GM12801 (cell line): ENCODE results near the gene SSC4D.

Experiments used
- TF ChIP-seq, protein P1 (sequence below): IDR thresholded peaks from one replicate; pipeline ENCODE4 v1.5.1; 2011; ENCODE audit warnings: control low read depth; ENCODE audit not compliant: insufficient read length; ENCODE audit errors: extremely low read depth

SSC4D gene

GRCh38 chr7:76354981-76355730, 54.3 kb downstream of the SSC4D start:
- TF ChIP-seq, protein P1, sequence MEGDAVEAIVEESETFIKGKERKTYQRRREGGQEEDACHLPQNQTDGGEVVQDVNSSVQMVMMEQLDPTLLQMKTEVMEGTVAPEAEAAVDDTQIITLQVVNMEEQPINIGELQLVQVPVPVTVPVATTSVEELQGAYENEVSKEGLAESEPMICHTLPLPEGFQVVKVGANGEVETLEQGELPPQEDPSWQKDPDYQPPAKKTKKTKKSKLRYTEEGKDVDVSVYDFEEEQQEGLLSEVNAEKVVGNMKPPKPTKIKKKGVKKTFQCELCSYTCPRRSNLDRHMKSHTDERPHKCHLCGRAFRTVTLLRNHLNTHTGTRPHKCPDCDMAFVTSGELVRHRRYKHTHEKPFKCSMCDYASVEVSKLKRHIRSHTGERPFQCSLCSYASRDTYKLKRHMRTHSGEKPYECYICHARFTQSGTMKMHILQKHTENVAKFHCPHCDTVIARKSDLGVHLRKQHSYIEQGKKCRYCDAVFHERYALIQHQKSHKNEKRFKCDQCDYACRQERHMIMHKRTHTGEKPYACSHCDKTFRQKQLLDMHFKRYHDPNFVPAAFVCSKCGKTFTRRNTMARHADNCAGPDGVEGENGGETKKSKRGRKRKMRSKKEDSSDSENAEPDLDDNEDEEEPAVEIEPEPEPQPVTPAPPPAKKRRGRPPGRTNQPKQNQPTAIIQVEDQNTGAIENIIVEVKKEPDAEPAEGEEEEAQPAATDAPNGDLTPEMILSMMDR: no peak

GRCh38 chr7:76354516-76354915, 55.0 kb downstream of the SSC4D start:
- TF ChIP-seq, protein P1: no peak

DNA sequence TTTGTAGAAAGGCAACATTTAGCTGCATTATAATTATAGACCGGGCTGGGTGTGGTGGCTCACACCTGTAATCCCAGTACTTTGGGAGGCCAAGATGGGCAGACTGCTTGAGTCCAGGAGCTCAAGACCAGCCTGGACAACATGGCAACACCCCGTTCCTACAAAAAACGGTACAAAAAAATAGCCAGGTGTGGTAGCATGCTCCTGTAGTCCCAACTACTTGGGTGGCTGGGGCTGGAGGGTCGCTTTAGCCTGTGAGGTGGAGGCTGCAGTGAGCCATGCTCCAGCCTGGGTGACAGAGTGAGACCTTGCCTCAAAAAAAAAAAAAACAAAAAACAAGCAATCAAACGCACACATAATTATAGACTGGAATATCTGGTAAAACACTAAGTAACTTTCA, 55.8 kb downstream of the SSC4D start:
- TF ChIP-seq, protein P1: no peak

- TF ChIP-seq, protein P1: no peak
Measured at GRCh38 chr7:76352193-76352592, 57.3 kb downstream of the SSC4D start.

DNA sequence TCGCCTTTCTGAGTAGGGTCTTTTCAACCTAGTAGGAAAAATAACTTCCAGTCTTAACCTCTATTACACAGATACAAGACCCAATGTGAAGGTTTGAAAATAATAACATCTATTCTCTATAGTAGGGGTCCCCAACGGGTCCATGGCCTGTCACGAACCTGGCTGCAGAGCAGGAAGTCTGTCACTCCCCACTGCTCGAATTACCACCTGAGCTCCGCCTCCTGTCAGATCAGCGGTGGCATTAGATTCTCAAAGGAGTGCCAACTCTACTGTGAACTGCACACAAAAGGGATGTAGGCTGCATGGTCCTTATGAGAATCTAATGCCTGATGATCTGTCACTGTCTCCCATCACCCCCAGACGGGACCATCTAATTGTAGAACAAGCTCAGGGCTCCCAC, 58.1 kb downstream of the SSC4D start:
- TF ChIP-seq, protein P1: no peak

GRCh38 chr7:76349313-76349885, 60.1 kb downstream of the SSC4D start:
- TF ChIP-seq, protein P1: no peak

- TF ChIP-seq, protein P1: no peak
Measured at GRCh38 chr7:76347710-76348109, 61.8 kb downstream of the SSC4D start.
